ENCODE results near the gene BRF1.

DNA sequence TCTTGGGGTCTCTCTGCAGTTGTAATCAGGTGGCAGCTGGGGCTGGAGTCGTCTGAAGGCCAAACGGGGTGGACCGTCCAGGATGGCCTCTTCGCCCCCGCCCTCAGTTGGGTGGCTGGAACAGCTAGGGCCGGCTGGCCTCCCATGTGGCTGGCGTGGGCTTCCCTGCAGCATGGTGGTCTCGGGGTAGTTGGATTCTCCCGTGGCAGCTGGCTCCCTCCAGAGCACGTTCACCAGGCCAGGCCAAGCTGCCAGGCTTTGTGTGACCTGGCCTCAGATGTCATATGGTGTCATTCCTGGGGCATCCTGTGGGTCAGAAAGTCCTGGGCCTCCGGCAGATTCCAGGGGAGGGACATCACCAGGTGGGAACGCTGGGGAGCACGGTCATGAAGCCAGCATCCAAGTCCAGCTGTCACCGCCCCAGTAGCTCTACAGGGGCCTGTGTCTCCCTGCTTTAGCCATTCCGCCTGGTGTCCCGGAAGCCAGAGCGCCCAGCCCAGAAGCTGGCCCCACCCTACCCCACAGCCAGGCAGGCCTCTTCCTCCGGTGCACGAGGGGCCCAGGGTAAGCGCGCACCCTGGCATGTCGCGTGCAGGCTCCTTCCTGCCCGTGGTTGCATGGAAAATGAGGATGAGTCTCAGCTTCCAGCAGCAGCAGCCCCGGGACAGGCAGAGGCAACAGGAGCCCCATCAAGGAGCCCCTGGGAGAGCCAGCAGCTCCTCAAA lies 118.3 kb downstream of the BRF1 start:
- TF ChIP-seq, protein P1, sequence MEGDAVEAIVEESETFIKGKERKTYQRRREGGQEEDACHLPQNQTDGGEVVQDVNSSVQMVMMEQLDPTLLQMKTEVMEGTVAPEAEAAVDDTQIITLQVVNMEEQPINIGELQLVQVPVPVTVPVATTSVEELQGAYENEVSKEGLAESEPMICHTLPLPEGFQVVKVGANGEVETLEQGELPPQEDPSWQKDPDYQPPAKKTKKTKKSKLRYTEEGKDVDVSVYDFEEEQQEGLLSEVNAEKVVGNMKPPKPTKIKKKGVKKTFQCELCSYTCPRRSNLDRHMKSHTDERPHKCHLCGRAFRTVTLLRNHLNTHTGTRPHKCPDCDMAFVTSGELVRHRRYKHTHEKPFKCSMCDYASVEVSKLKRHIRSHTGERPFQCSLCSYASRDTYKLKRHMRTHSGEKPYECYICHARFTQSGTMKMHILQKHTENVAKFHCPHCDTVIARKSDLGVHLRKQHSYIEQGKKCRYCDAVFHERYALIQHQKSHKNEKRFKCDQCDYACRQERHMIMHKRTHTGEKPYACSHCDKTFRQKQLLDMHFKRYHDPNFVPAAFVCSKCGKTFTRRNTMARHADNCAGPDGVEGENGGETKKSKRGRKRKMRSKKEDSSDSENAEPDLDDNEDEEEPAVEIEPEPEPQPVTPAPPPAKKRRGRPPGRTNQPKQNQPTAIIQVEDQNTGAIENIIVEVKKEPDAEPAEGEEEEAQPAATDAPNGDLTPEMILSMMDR (conservative IDR thresholded peaks at IDR 0.05 in 1 of 2, IDR thresholded peaks at IDR 0.05 in 1 of 2; ENCODE audit: low read depth in 1 of 2, low read length in 2 of 2): no peak
- TF ChIP-seq EZH2 (IDR thresholded peaks at IDR 0.05; ENCODE audit: low read length, missing control alignments): no peak

Data from fibroblast of lung (primary cell).